ENCODE measurements around the gene TOMM70. TPM values are rescaled to one million over a fixed set of nuclear protein-coding genes. Genes with fewer than 3 reads are reported as not detected.

Gene TOMM70
- total and polyA plus RNA-seq, 2 of the 8 experiments (the other 6 are each of a cell fraction or from before 2014, with no cell fraction given) = 10.9 to 52.1 TPM

GRCh38 chr3:100348727-100349126 is 52.2 kb downstream of the TOMM70 start:
- Histone ChIP-seq H3K4me1 (replicated peaks in 1 of 4; ENCODE audit: control insufficient read depth in 3 of 4, insufficient read depth in 4 of 4, low read length in 3 of 4) (no peaks in the 10 kb centered on the region), H3K23me2 (ENCODE audit: low read depth, low read length) (no peaks in the 10 kb centered on the region), H3K9ac (replicated peaks in 1 of 4; ENCODE audit: extremely low read depth in 1 of 4, low read depth in 3 of 4, low read length in 3 of 4) (no peak overlapping the region), H3K27ac (ENCODE audit: low read depth, low read length) (no peak overlapping the region), H4K91ac (replicated peaks; ENCODE audit: insufficient read length, low read length) (no peak overlapping the region), H3K79me1 (ENCODE audit: low read depth, low read length) (no peaks in the 10 kb centered on the region), H3K4ac (replicated peaks; ENCODE audit: insufficient read length, low read depth, low read length) (no peak overlapping the region), H2AFZ (ENCODE audit: low read length) (no peak overlapping the region), H3K4me3 (ENCODE audit: extremely low read depth in 1 of 4, insufficient read depth in 2 of 4, low read depth in 3 of 4, low read length in 4 of 4) (no peak overlapping the region), H4K5ac (ENCODE audit: insufficient read length, low read depth, low read length) (no peak overlapping the region), H2BK5ac (ENCODE audit: low read depth, low read length) (no peak overlapping the region), H2BK120ac (replicated peaks; ENCODE audit: low read depth, low read length) (no peak overlapping the region), H2BK15ac (ENCODE audit: low read length) (no peak overlapping the region), H2BK20ac (ENCODE audit: low read length) (no peak overlapping the region), H3K27me3 (replicated peaks in 1 of 4; ENCODE audit: control insufficient read depth in 3 of 4, extremely low read depth in 1 of 4, insufficient read depth in 3 of 4, low read length in 3 of 4) (peaks cover 0 to 1% (median 0%) of the 10 kb centered on the region in 4 experiments; a peak in 1 of 7 replicates), H2AK5ac (ENCODE audit: low read depth, low read length) (no peak overlapping the region), H3K9me3 (ENCODE audit: insufficient read depth in 2 of 2, low read depth in 1 of 2, low read length in 1 of 2) (no peaks in the 10 kb centered on the region), H4K20me1 (replicated peaks in 1 of 2; ENCODE audit: control insufficient read depth in 1 of 2, insufficient read depth in 2 of 2, low read length in 2 of 2) (peaks cover 0 to 1% of the 10 kb centered on the region in 2 experiments), H3K23ac (ENCODE audit: insufficient read length) (no peak overlapping the region), H3K18ac (ENCODE audit: extremely low read depth, low read length) (no peak overlapping the region), H4K8ac (ENCODE audit: extremely low read depth, insufficient read depth, low read length) (no peak overlapping the region), H3K14ac (ENCODE audit: insufficient read length) (no peak overlapping the region), H3K4me2 (ENCODE audit: insufficient read depth in 1 of 2, low read depth in 2 of 2, low read length in 2 of 2) (no peak overlapping the region), H3K36me3 (ENCODE audit: control insufficient read depth in 2 of 4, insufficient read depth in 4 of 4, low read length in 3 of 4) (peaks cover 0 to 6% (median 1%) of the 10 kb centered on the region in 4 experiments; a peak in 3 of 8 replicates), H3K79me2 (ENCODE audit: control insufficient read depth in 1 of 2, insufficient read depth in 2 of 2, low read length in 2 of 2) (no peaks in the 10 kb centered on the region), H2BK12ac (ENCODE audit: low read depth, low read length) (no peak overlapping the region), H3K56ac (replicated peaks; ENCODE audit: insufficient read length, low read depth, low read length) (no peak overlapping the region)
- no peak for FAIRE-seq
- 95% methylated on average over 5 of the region's 5 CpGs; no CpG with 5 or more reads in 1 of the 2 experiments for WGBS, 2 experiments (ENCODE audit: extremely low coverage in 1 of 2, insufficient coverage in 1 of 2, insufficient read length in 1 of 2, insufficient replicate concordance in 2 of 2, low coverage in 1 of 2, low lambda C conversion rate in 2 of 2, missing lambda C conversion rate in 1 of 2)
- CTCF ChIA-PET (ENCODE audit: partially characterized antibody) = interaction anchor here (0.6 to 1.6 kb wide), 6 partner anchors 11 to 744 kb away, joined by 3 to 4 read pairs (median 3); no protein-coding TSS in a partner anchor
- no peak for DNase-seq (ENCODE audit: low read depth in 1 of 2, low spot score in 2 of 2)
- POLR2A ChIA-PET (ENCODE audit: partially characterized antibody) = interaction anchor here (0.9 to 1.6 kb wide), 2 partner anchors 9 to 13 kb away, joined by 3 to 4 read pairs; no protein-coding TSS in a partner anchor
- TF ChIP-seq CHD1 (IDR thresholded peaks at IDR 0.05; ENCODE audit: low read depth, low read length) = no peak
- TF ChIP-seq NANOG (IDR thresholded peaks at IDR 0.05; ENCODE audit: insufficient read depth, low read depth, low read length, poor library complexity, severe bottlenecking) = no peak
- TF ChIP-seq BCL11A (IDR thresholded peaks at IDR 0.05; ENCODE audit: low read depth in 2 of 2, low read length in 2 of 2) = no peak

Data from H1 (cell line).